ENCODE measurements around the gene CHRDL2.

DNA sequence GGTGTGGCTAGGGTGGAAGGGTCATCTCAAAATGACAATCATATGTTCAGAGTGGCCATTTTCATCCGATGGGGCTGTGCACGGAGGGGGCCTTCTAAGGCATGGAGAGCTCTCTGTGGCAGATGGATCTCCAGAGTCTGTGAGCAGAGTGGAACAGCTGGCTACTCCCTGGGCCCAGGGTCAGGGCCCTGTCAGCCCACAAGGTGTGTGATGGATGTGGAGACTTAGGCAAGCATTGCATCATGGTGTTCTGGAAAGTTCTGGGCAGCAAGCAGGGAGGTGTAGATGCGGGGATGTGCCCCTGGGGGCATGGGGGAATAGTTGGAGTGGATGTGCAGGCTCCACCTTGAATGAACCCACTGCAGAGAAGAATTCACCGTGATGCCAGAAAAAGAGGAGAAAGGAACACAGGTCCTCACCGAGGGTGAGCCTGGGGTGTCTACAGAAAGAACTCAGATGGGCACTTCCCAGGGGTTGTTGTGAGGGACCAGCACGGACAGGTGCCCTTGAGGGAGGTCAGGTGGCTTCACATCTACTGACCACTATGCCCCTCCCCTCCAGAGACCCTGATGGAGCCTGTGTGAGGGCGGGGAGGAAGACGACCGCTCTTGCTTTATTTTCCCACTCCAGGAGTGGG is 51.1 kb downstream of the CHRDL2 start:
- TF ChIP-seq, protein P1, sequence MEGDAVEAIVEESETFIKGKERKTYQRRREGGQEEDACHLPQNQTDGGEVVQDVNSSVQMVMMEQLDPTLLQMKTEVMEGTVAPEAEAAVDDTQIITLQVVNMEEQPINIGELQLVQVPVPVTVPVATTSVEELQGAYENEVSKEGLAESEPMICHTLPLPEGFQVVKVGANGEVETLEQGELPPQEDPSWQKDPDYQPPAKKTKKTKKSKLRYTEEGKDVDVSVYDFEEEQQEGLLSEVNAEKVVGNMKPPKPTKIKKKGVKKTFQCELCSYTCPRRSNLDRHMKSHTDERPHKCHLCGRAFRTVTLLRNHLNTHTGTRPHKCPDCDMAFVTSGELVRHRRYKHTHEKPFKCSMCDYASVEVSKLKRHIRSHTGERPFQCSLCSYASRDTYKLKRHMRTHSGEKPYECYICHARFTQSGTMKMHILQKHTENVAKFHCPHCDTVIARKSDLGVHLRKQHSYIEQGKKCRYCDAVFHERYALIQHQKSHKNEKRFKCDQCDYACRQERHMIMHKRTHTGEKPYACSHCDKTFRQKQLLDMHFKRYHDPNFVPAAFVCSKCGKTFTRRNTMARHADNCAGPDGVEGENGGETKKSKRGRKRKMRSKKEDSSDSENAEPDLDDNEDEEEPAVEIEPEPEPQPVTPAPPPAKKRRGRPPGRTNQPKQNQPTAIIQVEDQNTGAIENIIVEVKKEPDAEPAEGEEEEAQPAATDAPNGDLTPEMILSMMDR (IDR thresholded peaks at IDR 0.05), result no peak
- no peak for TF ChIP-seq POLR2A (IDR thresholded peaks at IDR 0.05)
